SK-N-SH (cell line): Measurements from ENCODE around the gene SEMA3F. TPM values are rescaled to one million over a fixed set of nuclear protein-coding genes. Genes with fewer than 3 reads are reported as not detected.

ENCODE experiments used
- CTCF ChIA-PET: fragments of 300-600, 350-600 bp; formaldehyde crosslinking; extraction: SDS; loops from one replicate; lab custom pipeline; 2021; lab: Yijun Ruan, JAX
- POLR2A ChIA-PET: fragments of 350-600 bp; sonication (Branson Sonifier 250); formaldehyde crosslinking; extraction: SDS; loops from one replicate; lab custom pipeline; 2020; ENCODE audit warnings: antibody characterized with exemption, inconsistent platforms; lab: Yijun Ruan, JAX
- DNase-seq: peaks from one replicate; pipeline ENCODE4 v3.0.0; 2012
- H2AFZ ChIP-seq: fragments of 200-600 bp; sonication (generic); 2 replicates; pipeline ENCODE4 v1.8.1; 2016; ENCODE audit warnings: antibody characterized with exemption, mild to moderate bottlenecking, low read depth
- H3F3A ChIP-seq: fragments of 200-600 bp; sonication (generic); replicated peaks from 2 replicates; pipeline ENCODE3; 2016; ENCODE audit warnings: antibody characterized with exemption, mild to moderate bottlenecking; ENCODE audit not compliant: insufficient read depth
- H3K27ac ChIP-seq, 2 experiments: fragments of 200-500 bp in 1 of 2; fragments of 200-600 bp in 1 of 2; sonication (Bioruptor generic) in 1 of 2; sonication (generic), shearing (Covaris generic) in 1 of 2; 2 replicates each; pipeline versions ENCODE4 v1.5.1 to v1.6.1; 2014 to 2016; ENCODE audit warnings: low read depth in 2 of 2, inconsistent platforms in 1 of 2, low read length in 1 of 2, mild to moderate bottlenecking in 1 of 2, mixed read lengths in 1 of 2
- H3K27me3 ChIP-seq: fragments of 200-600 bp; sonication (generic), shearing (Covaris generic); 2 replicates; pipeline ENCODE4 v1.6.1; 2016; ENCODE audit warnings: mixed run types; ENCODE audit not compliant: insufficient read depth
- H3K36me3 ChIP-seq, 2 experiments: fragments of 200-500 bp in 1 of 2; fragments of 200-600 bp in 1 of 2; sonication (Bioruptor generic) in 1 of 2; sonication (generic) in 1 of 2; replicated peaks in 1 of 2; 2 replicates each; pipeline versions ENCODE3 to v1.5.1; 2014 to 2016; ENCODE audit warnings: low read length in 1 of 2, mild to moderate bottlenecking in 1 of 2; ENCODE audit not compliant: insufficient read depth in 2 of 2, control insufficient read depth in 1 of 2
- H3K4me1 ChIP-seq, 2 experiments: fragments of 200-500 bp in 1 of 2; fragments of 200-600 bp in 1 of 2; sonication (Bioruptor generic) in 1 of 2; sonication (generic), shearing (Covaris generic) in 1 of 2; 2 replicates each; pipeline versions ENCODE4 v1.5.1 to v1.6.1; 2014 to 2016; ENCODE audit warnings: low read depth in 1 of 2, low read length in 1 of 2, mixed run types in 1 of 2; ENCODE audit not compliant: insufficient read depth in 2 of 2, control insufficient read depth in 1 of 2
- H3K4me2 ChIP-seq: fragments of 200-600 bp; sonication (generic), shearing (Covaris generic); 2 replicates; pipeline ENCODE4 v1.6.1; 2017; ENCODE audit warnings: mixed run types
- H3K4me3 ChIP-seq, 2 experiments: fragments of 200-500 bp in 1 of 2; fragments of 200-600 bp in 1 of 2; sonication (Bioruptor generic) in 1 of 2; sonication (generic), shearing (Covaris generic) in 1 of 2; 2 replicates each; pipeline versions ENCODE4 v1.5.1 to v1.8.1; 2014 to 2016; ENCODE audit warnings: low read depth in 2 of 2, inconsistent platforms in 1 of 2, low read length in 1 of 2, mild to moderate bottlenecking in 1 of 2, mixed read lengths in 1 of 2, moderate library complexity in 1 of 2
- H3K79me2 ChIP-seq: fragments of 200-600 bp; sonication (generic); 2 replicates; pipeline ENCODE4 v1.8.1; 2017; ENCODE audit warnings: mild to moderate bottlenecking; ENCODE audit not compliant: insufficient read depth
- H3K9ac ChIP-seq: fragments of 200-600 bp; sonication (generic); 2 replicates; pipeline ENCODE4 v1.6.1; 2017; ENCODE audit warnings: mixed run types
- H3K9me2 ChIP-seq: fragments of 200-600 bp; sonication (generic); 2 replicates; pipeline ENCODE4 v1.6.1; 2017; ENCODE audit warnings: mixed run types
- H3K9me3 ChIP-seq: fragments of 200-600 bp; sonication (generic); 2 replicates; pipeline ENCODE4 v1.6.1; 2017; ENCODE audit warnings: mixed run types, mild to moderate bottlenecking, moderate library complexity
- H4K20me1 ChIP-seq: fragments of 200-600 bp; sonication (generic); 2 replicates; pipeline ENCODE4 v1.6.1; 2017; ENCODE audit warnings: mild to moderate bottlenecking, mixed run types; ENCODE audit not compliant: insufficient read depth
- CHD2 ChIP-seq: fragments of 150-350 bp; IDR thresholded peaks from 2 replicates; pipeline ENCODE4 v1.6.1; 2018; ENCODE audit warnings: low read length; ENCODE audit not compliant: partially characterized antibody
- EP300 ChIP-seq, 2 experiments: IDR thresholded peaks; 2 replicates each; pipeline versions ENCODE4 v1.4.0 to v1.6.1; 2012; ENCODE audit warnings: borderline replicate concordance in 1 of 2, low read depth in 1 of 2, low read length in 1 of 2
- EZH2phosphoT487 ChIP-seq: fragments of 200-600 bp; sonication (generic); IDR thresholded peaks from 2 replicates; pipeline ENCODE4 v1.6.1; 2017; ENCODE audit warnings: low read depth, mixed run types, mild to moderate bottlenecking, antibody characterized with exemption, moderate library complexity, borderline replicate concordance
- FOXJ3 ChIP-seq: sonication (generic); formaldehyde crosslinking; IDR thresholded peaks from 2 replicates; pipeline ENCODE4 v1.5.1; 2020; ENCODE audit warnings: mild to moderate bottlenecking, missing genetic modification reagents
- GABPA ChIP-seq: IDR thresholded peaks from 2 replicates; pipeline ENCODE4 v1.4.0; 2012; ENCODE audit warnings: low read depth, mild to moderate bottlenecking
- JUND ChIP-seq: IDR thresholded peaks from 2 replicates; pipeline ENCODE4 v1.4.0; 2012
- MEF2A ChIP-seq: IDR thresholded peaks from 2 replicates; pipeline ENCODE4 v1.4.0; 2012; ENCODE audit warnings: low read depth, borderline replicate concordance
- MXI1 ChIP-seq: IDR thresholded peaks from 2 replicates; pipeline ENCODE4 v1.6.1; 2012; ENCODE audit warnings: mild to moderate bottlenecking, low read depth, low read length, improper control_type of control experiment
- NRF1 ChIP-seq: IDR thresholded peaks from 2 replicates; pipeline ENCODE4 v1.6.1; 2012; ENCODE audit warnings: low read depth, mild to moderate bottlenecking, low read length
- RAD21 ChIP-seq: IDR thresholded peaks from 2 replicates; pipeline ENCODE4 v1.6.1; 2012; ENCODE audit warnings: mild to moderate bottlenecking, low read length
- RCOR1 ChIP-seq: fragments of 150-350 bp; IDR thresholded peaks from 2 replicates; pipeline ENCODE4 v1.6.1; 2017; ENCODE audit warnings: antibody characterized with exemption, low read length
- REST ChIP-seq: IDR thresholded peaks from 2 replicates; pipeline ENCODE4 v1.6.1; 2012; ENCODE audit warnings: mild to moderate bottlenecking, low read depth, low read length, moderate library complexity
- SIN3A ChIP-seq: IDR thresholded peaks from 2 replicates; pipeline ENCODE4 v1.6.1; 2012; ENCODE audit warnings: low read depth, mild to moderate bottlenecking, low read length, moderate library complexity, borderline replicate concordance
- TCF12 ChIP-seq: IDR thresholded peaks from 2 replicates; pipeline ENCODE4 v1.4.0; 2012
- TEAD4 ChIP-seq: IDR thresholded peaks from 2 replicates; pipeline ENCODE4 v1.4.0; 2012; ENCODE audit warnings: mild to moderate bottlenecking, borderline replicate concordance; ENCODE audit not compliant: insufficient read depth
- YY1 ChIP-seq: IDR thresholded peaks from 2 replicates; pipeline ENCODE4 v1.4.0; 2012; ENCODE audit warnings: low read depth, mild to moderate bottlenecking
- ZBTB33 ChIP-seq: IDR thresholded peaks from 2 replicates; pipeline ENCODE4 v1.4.0; 2012; ENCODE audit warnings: low read depth, borderline replicate concordance
- WGBS: methylation state at CpG from one replicate; pipeline ENCODE4 v1.1.6; 2017; ENCODE audit warnings: low lambda C conversion rate; 5-methylcytosine and 5-hydroxymethylcytosine counted together
- polyA plus RNA-seq, 3 experiments: library from polyadenylated mRNA; depleted of rRNA; stranded (reverse); fragments of >200 nt; gene quantifications; 2 replicates each; pipeline ENCODE4 v1.2.3, GENCODE V29; 2012
- TF ChIP-seq, protein P1 (sequence below): fragments of 150-350 bp; IDR thresholded peaks from 2 replicates; pipeline ENCODE4 v1.6.1; 2017; ENCODE audit warnings: antibody characterized with exemption, low read length, low read depth, borderline replicate concordance

SEMA3F gene
- polyA plus RNA-seq, 1 of the 3 experiments (the other 2 are of a cell fraction): 30.4 TPM

- Histone ChIP-seq H2AFZ (no peak overlapping the region), H3K9me2 (no peaks in the 10 kb centered on the region), H3K4me3 (no peak overlapping the region), H3K79me2 (no peaks in the 10 kb centered on the region), H4K20me1 (no peaks in the 10 kb centered on the region), H3K27me3 (no peaks in the 10 kb centered on the region), H3K36me3 (no peaks in the 10 kb centered on the region), H3K9ac (no peak overlapping the region), H3K9me3 (no peaks in the 10 kb centered on the region), H3K4me1 (peaks cover 14 to 43% of the 10 kb centered on the region in 2 experiments; a peak in 3 of 4 replicates), H3F3A (no peaks in the 10 kb centered on the region)
- POLR2A ChIA-PET: interaction anchor here (5.0 kb wide), 1 partner anchor 16 kb away, joined by 19 read pairs; no protein-coding TSS in a partner anchor
- no CpG with 5 or more reads among the region's 13 CpGs for WGBS
- CTCF ChIA-PET: interaction anchor here (1.0 to 1.4 kb wide), 5 partner anchors 8 to 86 kb away, joined by 3 to 7 read pairs (median 3); no protein-coding TSS in a partner anchor
- TF ChIP-seq REST (no peak), TCF12 (no peak), JUND (no peak), EP300 (IDR thresholded peaks at IDR 0.05; ENCODE audit: borderline replicate concordance in 1 of 2, low read depth in 1 of 2, low read length in 1 of 2) (no peak), SIN3A (no peak), CHD2 (no peak), MXI1 (no peak), RCOR1 (no peak), FOXJ3 (CRISPR knock-in tag) (no peak), EZH2phosphoT487 (no peak), MEF2A (no peak), NRF1 (no peak), YY1 (no peak), GABPA (no peak), RAD21 (no peak), ZBTB33 (no peak), TEAD4 (no peak)
- TF ChIP-seq, protein P1, sequence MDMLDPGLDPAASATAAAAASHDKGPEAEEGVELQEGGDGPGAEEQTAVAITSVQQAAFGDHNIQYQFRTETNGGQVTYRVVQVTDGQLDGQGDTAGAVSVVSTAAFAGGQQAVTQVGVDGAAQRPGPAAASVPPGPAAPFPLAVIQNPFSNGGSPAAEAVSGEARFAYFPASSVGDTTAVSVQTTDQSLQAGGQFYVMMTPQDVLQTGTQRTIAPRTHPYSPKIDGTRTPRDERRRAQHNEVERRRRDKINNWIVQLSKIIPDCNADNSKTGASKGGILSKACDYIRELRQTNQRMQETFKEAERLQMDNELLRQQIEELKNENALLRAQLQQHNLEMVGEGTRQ: no peak
- TF ChIP-seq, all 33 proteins: peak for 0
- H3K27ac ChIP-seq: no peak overlapping the region
- H3K4me2 ChIP-seq: no peak overlapping the region
- no peak for DNase-seq
Observed at GRCh38 chr3:50139718-50140423, 15.3 kb upstream of the SEMA3F start.
